ENCODE data around the gene LCNL1. TPM values are rescaled to one million over a fixed set of nuclear protein-coding genes. Genes with fewer than 3 reads are reported as not detected.

The LCNL1 gene
- total and polyA plus RNA-seq, 4 experiments from 2014 or later: 0.14 to 0.17 TPM; not detected in 2

GRCh38 chr9:136947028-136947891 lies 35.5 kb upstream of the LCNL1 start:
- intact Hi-C loops (cut with micrococcal nuclease): no loop called here
- H3K4me3 ChIP-seq (ENCODE audit: low read length in 2 of 2): no peak overlapping the region
- ChIA-PET CTCF (ENCODE audit: partially characterized antibody) (interaction anchor here (0.8 to 3.5 kb wide), 24 partner anchors 8 to 117 kb away, joined by 3 to 84 read pairs (median 5); partner anchors contain the start of genes AJM1, CLIC3, FUT7 and PAXX), POLR2A (ENCODE audit: partially characterized antibody) (interaction anchor here (1.1 to 4.1 kb wide), 14 partner anchors 13 to 140 kb away, joined by 3 to 32 read pairs (median 7); partner anchors contain the start of genes CLIC3, PAXX and RABL6)
- H3K36me3 ChIP-seq (ENCODE audit: insufficient read depth, low read length): no peaks in the 10 kb centered on the region
- H3K27ac Mint-ChIP-seq: peak overlapping the region in 3 of 7 donors; percentile 27 to 79 (median 48)
- no peaks in the 10 kb centered on the region for H3K9me3 Mint-ChIP-seq
- no peak overlapping the region for H3K27ac ChIP-seq (ENCODE audit: low read depth, low read length)
- H3K27me3 Mint-ChIP-seq: no peaks in the 10 kb centered on the region
- DNase-seq: no peak
- H3K4me1 ChIP-seq (ENCODE audit: insufficient read depth, low read length): peaks cover 31% of the 10 kb centered on the region
- peaks cover 4 to 24% (median 14%) of the 10 kb centered on the region in 4 donors for H3K4me1 Mint-ChIP-seq
- no peaks in the 10 kb centered on the region for H3K36me3 Mint-ChIP-seq
- no peaks in the 10 kb centered on the region for H3K27me3 ChIP-seq (ENCODE audit: insufficient read depth, low read length)
- no peaks in the 10 kb centered on the region for H3K9me3 ChIP-seq (ENCODE audit: control insufficient read depth in 1 of 2, low read length in 2 of 2)
- H3K4me3 Mint-ChIP-seq: no peak overlapping the region

DNA sequence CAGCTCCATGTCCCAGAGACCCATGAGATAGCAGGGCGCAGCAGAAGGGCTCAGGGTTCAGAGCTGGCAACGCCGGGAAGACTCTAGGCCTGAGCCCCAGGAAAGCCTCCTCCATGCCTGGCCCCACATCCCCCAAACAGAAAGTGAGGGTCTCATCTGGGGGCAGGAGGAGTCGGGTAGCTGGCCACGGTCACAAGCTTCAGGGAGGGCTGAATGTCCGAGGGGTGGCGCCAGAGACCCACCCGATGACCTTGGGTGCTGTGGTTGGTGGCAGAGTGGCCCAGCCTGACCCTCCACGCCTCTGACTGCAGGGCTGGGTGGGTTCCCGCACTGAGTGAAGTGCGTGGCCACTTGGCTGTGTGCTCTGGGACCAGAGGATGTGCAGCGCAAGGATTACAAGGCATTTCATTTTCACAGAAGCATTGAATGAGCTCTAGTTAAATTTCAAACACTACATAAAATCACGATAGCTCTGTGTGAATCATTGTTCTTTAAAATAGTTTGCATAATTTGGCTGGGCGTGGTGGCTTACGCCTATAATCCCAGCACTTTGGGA lies 34.8 kb upstream of the LCNL1 start:
- no peak for DNase-seq
- intact Hi-C loops (cut with micrococcal nuclease): no loop called here
- Histone ChIP-seq H3K36me3 (ENCODE audit: insufficient read depth, low read length) (no peaks in the 10 kb centered on the region), H3K9me3 (ENCODE audit: control insufficient read depth in 1 of 2, low read length in 2 of 2) (no peaks in the 10 kb centered on the region), H3K27me3 (ENCODE audit: insufficient read depth, low read length) (no peaks in the 10 kb centered on the region), H3K27ac (ENCODE audit: low read depth, low read length) (peak overlapping the region; percentile 19), H3K4me3 (ENCODE audit: low read length in 2 of 2) (no peak overlapping the region), H3K4me1 (ENCODE audit: insufficient read depth, low read length) (peaks cover 26% of the 10 kb centered on the region)
- no peaks in the 10 kb centered on the region for H3K9me3 Mint-ChIP-seq
- POLR2A ChIA-PET (ENCODE audit: partially characterized antibody): interaction anchor here (1.0 to 3.6 kb wide), 14 partner anchors 12 to 141 kb away, joined by 3 to 32 read pairs (median 6); partner anchors contain the start of genes CLIC3, MAN1B1, PAXX and RABL6
- H3K36me3 Mint-ChIP-seq: no peaks in the 10 kb centered on the region
- H3K4me1 Mint-ChIP-seq: peaks cover 4 to 21% (median 13%) of the 10 kb centered on the region in 4 donors
- CTCF ChIA-PET (ENCODE audit: partially characterized antibody): interaction anchor here (0.6 to 3.5 kb wide), 26 partner anchors 9 to 161 kb away, joined by 3 to 84 read pairs (median 5); partner anchors contain the start of genes AJM1, CLIC3, FUT7 and PAXX
- H3K27ac Mint-ChIP-seq: peak overlapping the region in 5 of 7 donors; percentile 22 to 83 (median 70)
- H3K4me3 Mint-ChIP-seq: peak overlapping the region in 6 of 8 donors; percentile 4 to 74 (median 44)
- no peaks in the 10 kb centered on the region for H3K27me3 Mint-ChIP-seq

- ChIA-PET CTCF (ENCODE audit: partially characterized antibody) (interaction anchor here (1.6 to 3.5 kb wide), 4 partner anchors 16 to 106 kb away, joined by 3 to 84 read pairs (median 32); partner anchors contain the start of genes AJM1 and FUT7), POLR2A (ENCODE audit: partially characterized antibody) (interaction anchor here (1.0 to 3.6 kb wide), 5 partner anchors 36 to 86 kb away, joined by 3 to 32 read pairs (median 12); partner anchors contain the start of genes CLIC3 and PAXX)
- peak overlapping the region; percentile 72 to 90 (median 89) for H3K27ac Mint-ChIP-seq
- H3K27me3 Mint-ChIP-seq: no peaks in the 10 kb centered on the region
- Histone ChIP-seq H3K27me3 (ENCODE audit: insufficient read depth, low read length) (no peaks in the 10 kb centered on the region), H3K27ac (ENCODE audit: low read depth, low read length) (peak overlapping the region; percentile 82), H3K4me1 (ENCODE audit: insufficient read depth, low read length) (peaks cover 19% of the 10 kb centered on the region), H3K9me3 (ENCODE audit: control insufficient read depth in 1 of 2, low read length in 2 of 2) (no peaks in the 10 kb centered on the region), H3K4me3 (ENCODE audit: low read length in 2 of 2) (peak overlapping the region; percentile 29 to 57), H3K36me3 (ENCODE audit: insufficient read depth, low read length) (no peaks in the 10 kb centered on the region)
- peak overlapping the region; percentile 78 to 90 (median 82) for H3K4me3 Mint-ChIP-seq
- intact Hi-C loops (cut with micrococcal nuclease): loop anchor here (1.0 kb wide), 1 partner anchor 86 kb away; no protein-coding TSS in a partner anchor
- DNase-seq: no peak
- peaks cover 4 to 21% (median 11%) of the 10 kb centered on the region in 4 donors for H3K4me1 Mint-ChIP-seq
- H3K36me3 Mint-ChIP-seq: no peaks in the 10 kb centered on the region
- H3K9me3 Mint-ChIP-seq: no peaks in the 10 kb centered on the region
Measured at GRCh38 chr9:136949239-136949816, 33.5 kb upstream of the LCNL1 start.

- DNase-seq: peak; percentile 93 to 97 (median 95)
- H3K27ac Mint-ChIP-seq: peak overlapping the region; percentile 72 to 91 (median 89)
- peaks cover 3 to 16% (median 8%) of the 10 kb centered on the region in 4 donors for H3K4me1 Mint-ChIP-seq
- no peaks in the 10 kb centered on the region for H3K27me3 Mint-ChIP-seq
- peak overlapping the region; percentile 82 for H3K27ac ChIP-seq (ENCODE audit: low read depth, low read length)
- H3K4me3 Mint-ChIP-seq: peak overlapping the region; percentile 79 to 90 (median 86)
- peaks cover 16% of the 10 kb centered on the region for H3K4me1 ChIP-seq (ENCODE audit: insufficient read depth, low read length)
- peak overlapping the region; percentile 29 to 57 for H3K4me3 ChIP-seq (ENCODE audit: low read length in 2 of 2)
- no peaks in the 10 kb centered on the region for H3K36me3 ChIP-seq (ENCODE audit: insufficient read depth, low read length)
- no peaks in the 10 kb centered on the region for H3K9me3 ChIP-seq (ENCODE audit: control insufficient read depth in 1 of 2, low read length in 2 of 2)
- ChIA-PET CTCF (ENCODE audit: partially characterized antibody) (interaction anchor here (1.1 to 3.5 kb wide), 4 partner anchors 10 to 107 kb away, joined by 3 to 51 read pairs (median 8); partner anchors contain the start of genes AJM1 and FUT7), POLR2A (ENCODE audit: partially characterized antibody) (interaction anchor here (1.0 to 3.6 kb wide), 8 partner anchors 11 to 142 kb away, joined by 3 to 32 read pairs (median 10); partner anchors contain the start of genes CLIC3, PAXX and RABL6)
- no peaks in the 10 kb centered on the region for H3K9me3 Mint-ChIP-seq
- H3K27me3 ChIP-seq (ENCODE audit: insufficient read depth, low read length): no peaks in the 10 kb centered on the region
- intact Hi-C loops (cut with micrococcal nuclease): loop anchor here (1.0 kb wide), 2 partner anchors 78 to 85 kb away; partner anchors contain the start of gene ABCA2
- H3K36me3 Mint-ChIP-seq: no peaks in the 10 kb centered on the region
Measured at GRCh38 chr9:136949817-136950655, 32.8 kb upstream of the LCNL1 start.

GRCh38 chr9:136950656-136951276 lies 32.0 kb upstream of the LCNL1 start:
- POLR2A ChIA-PET (ENCODE audit: partially characterized antibody): interaction anchor here (0.6 to 2.2 kb wide), 7 partner anchors 10 to 286 kb away, joined by 3 to 14 read pairs (median 5); partner anchors contain the start of genes CLIC3, PAXX and RABL6
- CTCF ChIA-PET (ENCODE audit: partially characterized antibody): interaction anchor here (0.6 to 3.4 kb wide), 6 partner anchors 10 to 108 kb away, joined by 3 to 12 read pairs (median 3); partner anchors contain the start of genes AJM1 and PAXX
- Histone ChIP-seq H3K36me3 (ENCODE audit: insufficient read depth, low read length) (no peaks in the 10 kb centered on the region), H3K4me1 (ENCODE audit: insufficient read depth, low read length) (peaks cover 12% of the 10 kb centered on the region), H3K27me3 (ENCODE audit: insufficient read depth, low read length) (no peaks in the 10 kb centered on the region), H3K4me3 (ENCODE audit: low read length in 2 of 2) (peak overlapping the region in 1 of 2 donors; percentile 22), H3K9me3 (ENCODE audit: control insufficient read depth in 1 of 2, low read length in 2 of 2) (no peaks in the 10 kb centered on the region), H3K27ac (ENCODE audit: low read depth, low read length) (peak overlapping the region; percentile 82)
- peak overlapping the region; percentile 77 to 88 (median 82) for H3K4me3 Mint-ChIP-seq
- peak overlapping the region; percentile 70 to 91 (median 78) for H3K27ac Mint-ChIP-seq
- H3K4me1 Mint-ChIP-seq: peaks cover 3 to 16% (median 7%) of the 10 kb centered on the region in 4 donors
- intact Hi-C loops (cut with micrococcal nuclease): loop anchor here (1.0 kb wide), 1 partner anchor 78 kb away; the partner anchor contains the start of gene ABCA2
- no peaks in the 10 kb centered on the region for H3K36me3 Mint-ChIP-seq
- no peak for DNase-seq
- no peaks in the 10 kb centered on the region for H3K9me3 Mint-ChIP-seq
- no peaks in the 10 kb centered on the region for H3K27me3 Mint-ChIP-seq

All from CD4-positive, alpha-beta memory T cell (primary cell).